ENCODE results near the gene PAPPA2. TPM values are rescaled to one million over a fixed set of nuclear protein-coding genes. Genes with fewer than 3 reads are reported as not detected.

PAPPA2 gene
- total RNA-seq, 1 experiment from 2014 or later = 2.1 TPM

- DNase-seq (ENCODE audit: low spot score) = no peak
These were observed 31.5 kb downstream of the PAPPA2 start for GRCh38 chr1:176494436-176494835.

- DNase-seq (ENCODE audit: low spot score) = no peak
These were observed 36.7 kb downstream of the PAPPA2 start for GRCh38 chr1:176499671-176500070.

- no peak for DNase-seq (ENCODE audit: low spot score)
These were observed 38.6 kb downstream of the PAPPA2 start for GRCh38 chr1:176501599-176501998.

- DNase-seq (ENCODE audit: low spot score) = no peak
These were observed 42.0 kb downstream of the PAPPA2 start for GRCh38 chr1:176504848-176505553.

- no peak for DNase-seq (ENCODE audit: low spot score)
These were observed 50.0 kb downstream of the PAPPA2 start for GRCh38 chr1:176512966-176513365.

GRCh38 chr1:176515310-176515709 lies 52.3 kb downstream of the PAPPA2 start:
- DNase-seq (ENCODE audit: low spot score) = peak; percentile 71

GRCh38 chr1:176517484-176517883 lies 54.5 kb downstream of the PAPPA2 start:
- DNase-seq (ENCODE audit: low spot score) = peak; percentile 63

- no peak for DNase-seq (ENCODE audit: low spot score)
These were observed 58.2 kb downstream of the PAPPA2 start for GRCh38 chr1:176521211-176521610.

- DNase-seq (ENCODE audit: low spot score) = no peak
These were observed 59.4 kb downstream of the PAPPA2 start for GRCh38 chr1:176522310-176522845.

GRCh38 chr1:176529395-176530090 lies 66.6 kb downstream of the PAPPA2 start:
- DNase-seq (ENCODE audit: low spot score) = no peak

GRCh38 chr1:176531036-176531435 lies 68.1 kb downstream of the PAPPA2 start:
- DNase-seq (ENCODE audit: low spot score) = no peak

- no peak for DNase-seq (ENCODE audit: low spot score)
These were observed 69.2 kb downstream of the PAPPA2 start for GRCh38 chr1:176531921-176532897.

GRCh38 chr1:176533020-176533419 lies 70.0 kb downstream of the PAPPA2 start:
- no peak for DNase-seq (ENCODE audit: low spot score)

- no peak for DNase-seq (ENCODE audit: low spot score)
These were observed 73.6 kb downstream of the PAPPA2 start for GRCh38 chr1:176536588-176536987.

- DNase-seq (ENCODE audit: low spot score) = no peak
These were observed 76.0 kb downstream of the PAPPA2 start for GRCh38 chr1:176539018-176539417.

- no peak for DNase-seq (ENCODE audit: low spot score)
These were observed 77.5 kb downstream of the PAPPA2 start for GRCh38 chr1:176540428-176540827.

GRCh38 chr1:176541663-176542062 lies 78.7 kb downstream of the PAPPA2 start:
- no peak for DNase-seq (ENCODE audit: low spot score)

GRCh38 chr1:176542352-176542751 lies 79.4 kb downstream of the PAPPA2 start:
- DNase-seq (ENCODE audit: low spot score) = no peak

- no peak for DNase-seq (ENCODE audit: low spot score)
These were observed 80.6 kb downstream of the PAPPA2 start for GRCh38 chr1:176543360-176544129.

GRCh38 chr1:176545034-176545639 lies 82.2 kb downstream of the PAPPA2 start:
- no peak for DNase-seq (ENCODE audit: low spot score)

- DNase-seq (ENCODE audit: low spot score) = no peak
These were observed 83.8 kb downstream of the PAPPA2 start for GRCh38 chr1:176546825-176547224.
